Measurements from ENCODE around the gene KHDC3L. TPM values are rescaled to one million over a fixed set of nuclear protein-coding genes. Genes with fewer than 3 reads are reported as not detected.

Gene KHDC3L
- total RNA-seq, 1 donor from 2014 or later, result not detected

GRCh38 chr6:73343164-73343563, 19.3 kb upstream of the KHDC3L start:
- no peak for DNase-seq (ENCODE audit: extremely low spot score, unreplicated experiment)
- H3K27ac Mint-ChIP-seq (ENCODE audit: unreplicated experiment), result no peak overlapping the region
- no peaks in the 10 kb centered on the region for H3K9me3 Mint-ChIP-seq (ENCODE audit: unreplicated experiment)
- TF ChIP-seq CTCF (IDR thresholded peaks at IDR 0.05), result no peak
- H3K36me3 Mint-ChIP-seq (ENCODE audit: unreplicated experiment), result no peaks in the 10 kb centered on the region
- H3K4me1 Mint-ChIP-seq (ENCODE audit: unreplicated experiment), result no peaks in the 10 kb centered on the region
- H3K4me3 Mint-ChIP-seq (ENCODE audit: unreplicated experiment), result no peak overlapping the region
- peaks cover 41% of the 10 kb centered on the region for H3K27me3 Mint-ChIP-seq (ENCODE audit: unreplicated experiment)

GRCh38 chr6:73348550-73349204, 13.8 kb upstream of the KHDC3L start:
- Mint-ChIP-seq H3K9me3 (ENCODE audit: unreplicated experiment) (no peaks in the 10 kb centered on the region), H3K4me1 (ENCODE audit: unreplicated experiment) (no peaks in the 10 kb centered on the region), H3K27me3 (ENCODE audit: unreplicated experiment) (peaks cover 54% of the 10 kb centered on the region), H3K27ac (ENCODE audit: unreplicated experiment) (no peak overlapping the region), H3K36me3 (ENCODE audit: unreplicated experiment) (no peaks in the 10 kb centered on the region), H3K4me3 (ENCODE audit: unreplicated experiment) (no peak overlapping the region)
- no peak for TF ChIP-seq CTCF (IDR thresholded peaks at IDR 0.05)
- DNase-seq (ENCODE audit: extremely low spot score, unreplicated experiment), result no peak

GRCh38 chr6:73349311-73349710, 13.1 kb upstream of the KHDC3L start:
- Mint-ChIP-seq H3K27ac (ENCODE audit: unreplicated experiment) (no peak overlapping the region), H3K36me3 (ENCODE audit: unreplicated experiment) (no peaks in the 10 kb centered on the region), H3K4me3 (ENCODE audit: unreplicated experiment) (no peak overlapping the region), H3K9me3 (ENCODE audit: unreplicated experiment) (no peaks in the 10 kb centered on the region), H3K4me1 (ENCODE audit: unreplicated experiment) (no peaks in the 10 kb centered on the region), H3K27me3 (ENCODE audit: unreplicated experiment) (peaks cover 47% of the 10 kb centered on the region)
- DNase-seq (ENCODE audit: extremely low spot score, unreplicated experiment), result no peak
- TF ChIP-seq CTCF (IDR thresholded peaks at IDR 0.05), result no peak

GRCh38 chr6:73353636-73354593, 8.5 kb upstream of the KHDC3L start, which contains the start of gene DPPA5:
Gene DPPA5, minus strand, starts transcription at chr6:73354276. Its CDS starts 51 bp downstream, at chr6:73354225.
- Mint-ChIP-seq H3K27me3 (ENCODE audit: unreplicated experiment) (peaks cover 24% of the 10 kb centered on the region), H3K4me1 (ENCODE audit: unreplicated experiment) (no peaks in the 10 kb centered on the region), H3K36me3 (ENCODE audit: unreplicated experiment) (no peaks in the 10 kb centered on the region), H3K4me3 (ENCODE audit: unreplicated experiment) (no peak within 1 kb of the TSS), H3K9me3 (ENCODE audit: unreplicated experiment) (no peaks in the 10 kb centered on the region), H3K27ac (ENCODE audit: unreplicated experiment) (no peak within 1 kb of the TSS)
- TF ChIP-seq CTCF (IDR thresholded peaks at IDR 0.05), result no peak
- no peak for DNase-seq (ENCODE audit: extremely low spot score, unreplicated experiment)

All from osteocyte (in vitro differentiated cells).